ENCODE measurements around the gene ATP6V1E1. TPM values are rescaled to one million over a fixed set of nuclear protein-coding genes. Genes with fewer than 3 reads are reported as not detected.

The ATP6V1E1 gene
- total RNA-seq, 1 donor from 2014 or later: 120 TPM

GRCh38 chr22:17548010-17548755, 80.4 kb downstream of the ATP6V1E1 start:
- DNase-seq (ENCODE audit: low spot score): no peak
- Mint-ChIP-seq H3K4me1 (ENCODE audit: low read depth) (no peaks in the 10 kb centered on the region), H3K36me3 (ENCODE audit: low read depth) (no peaks in the 10 kb centered on the region), H3K9me3 (no peaks in the 10 kb centered on the region), H3K27ac (no peak overlapping the region), H3K4me3 (no peak overlapping the region), H3K27me3 (ENCODE audit: insufficient read depth) (peaks cover 3% of the 10 kb centered on the region)
- intact Hi-C loops (cut with micrococcal nuclease): no loop called here

- H3K4me1 Mint-ChIP-seq (ENCODE audit: low read depth): no peaks in the 10 kb centered on the region
- H3K36me3 Mint-ChIP-seq (ENCODE audit: low read depth): no peaks in the 10 kb centered on the region
- intact Hi-C loops (cut with micrococcal nuclease): no loop called here
- H3K27ac Mint-ChIP-seq: no peak overlapping the region
- no peak overlapping the region for H3K4me3 Mint-ChIP-seq
- no peaks in the 10 kb centered on the region for H3K9me3 Mint-ChIP-seq
- H3K27me3 Mint-ChIP-seq (ENCODE audit: insufficient read depth): peaks cover 2% of the 10 kb centered on the region
- DNase-seq (ENCODE audit: low spot score): no peak
Measured at GRCh38 chr22:17542452-17542851, 86.1 kb downstream of the ATP6V1E1 start.

Other genes with a start within 250 kb of the ATP6V1E1 start
- not detected in 2 replicates for gene SLC25A18, start 65.3 kb downstream of the ATP6V1E1 start, total RNA-seq
- 34.6 and 35.9 TPM in 2 replicates for gene BCL2L13, start 10.0 kb upstream of the ATP6V1E1 start, total RNA-seq
- gene BID, start 145.7 kb upstream of the ATP6V1E1 start, total RNA-seq: 15.4 and 17.9 TPM in 2 replicates

Measured in activated T-helper 1 cell treated with anti-CD3 and anti-CD28 coated beads, Interleukin-12 subunit alpha, Interleukin-12 subunit beta, Interleukin-2, Interleukin-4 antibody, amounts not matched to agents 30 ng/mL and 10 ng/mL and 1 ng/mL, durations not matched to agents 14 hours and 24 hours and 36 hours (primary cell).